ENCODE measurements around the gene FBXO10.

FBXO10 gene

DNA sequence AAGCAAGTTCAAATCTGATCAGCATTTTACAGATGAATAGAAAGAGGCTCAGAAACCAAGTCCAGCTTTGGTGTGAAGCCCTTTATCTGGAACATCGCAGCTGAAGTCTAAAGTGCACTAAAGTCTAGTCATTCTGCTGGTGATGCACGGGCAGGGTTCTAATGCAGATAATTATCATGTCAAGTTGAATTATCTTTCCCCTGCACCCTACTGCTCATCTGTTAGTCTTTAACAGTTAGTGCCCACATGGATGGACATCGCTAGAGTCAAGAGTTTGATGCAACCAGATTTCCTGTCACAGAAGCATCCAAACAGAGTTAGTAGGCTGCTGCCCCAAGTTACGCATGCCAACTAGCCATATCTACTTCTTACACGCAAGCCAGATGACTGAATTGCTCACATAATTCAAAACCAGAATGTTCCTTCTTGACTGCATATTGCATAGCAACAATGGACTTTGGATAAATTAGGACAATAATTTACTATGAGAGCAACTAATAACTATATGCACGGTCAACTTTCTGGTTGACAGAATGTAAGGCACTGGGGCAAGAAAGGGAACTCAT lies 17.8 kb upstream of the FBXO10 start:
- no peak for DNase-seq (ENCODE audit: low spot score)

DNA sequence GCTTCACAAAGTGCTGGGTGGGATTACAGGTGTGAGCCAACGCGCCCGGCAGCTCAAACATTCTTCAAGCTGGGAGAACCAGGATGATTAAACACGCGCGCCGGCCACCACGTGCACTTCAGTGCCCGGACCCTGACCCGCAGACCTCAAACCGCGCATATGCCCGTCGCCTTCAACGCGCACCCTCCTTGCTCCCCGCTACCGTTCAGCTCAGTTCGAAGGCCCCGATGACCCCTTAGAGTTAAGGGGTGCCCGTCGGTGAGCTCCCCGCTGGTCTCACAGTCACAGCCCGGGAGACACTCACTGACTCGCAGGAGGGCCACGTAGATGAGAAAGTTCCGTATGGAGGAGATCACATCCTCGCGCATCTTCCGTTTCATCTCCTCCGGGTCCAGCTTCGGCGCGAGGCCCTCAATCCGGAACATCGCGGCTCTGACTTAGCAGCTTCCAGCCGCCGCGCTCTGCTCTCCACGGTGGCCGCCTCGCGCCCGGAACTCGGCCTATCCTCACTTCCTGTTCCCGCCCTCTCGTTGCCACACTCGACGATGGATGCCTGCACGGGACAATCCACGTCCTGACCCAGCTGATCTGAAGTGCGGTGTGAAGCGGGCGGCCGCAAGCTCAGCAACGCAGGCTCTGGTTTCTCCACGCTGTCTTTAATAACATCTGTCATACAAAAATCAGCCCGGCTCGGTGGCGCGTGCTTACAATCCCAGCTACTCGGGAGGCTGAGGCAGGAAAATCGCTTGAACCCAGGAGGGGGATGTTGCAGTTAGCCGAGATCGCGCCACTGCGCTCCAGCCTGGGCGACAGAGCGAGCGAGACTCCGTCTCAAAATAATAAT lies 16.1 kb upstream of the FBXO10 start, which contains the start of gene TOMM5:
TOMM5 (minus strand) TSS at position 490 of the 844 bp plus-strand sequence; CDS start at position 425, 65 bp downstream.
- peak; percentile 80 for DNase-seq (ENCODE audit: low spot score)

DNA sequence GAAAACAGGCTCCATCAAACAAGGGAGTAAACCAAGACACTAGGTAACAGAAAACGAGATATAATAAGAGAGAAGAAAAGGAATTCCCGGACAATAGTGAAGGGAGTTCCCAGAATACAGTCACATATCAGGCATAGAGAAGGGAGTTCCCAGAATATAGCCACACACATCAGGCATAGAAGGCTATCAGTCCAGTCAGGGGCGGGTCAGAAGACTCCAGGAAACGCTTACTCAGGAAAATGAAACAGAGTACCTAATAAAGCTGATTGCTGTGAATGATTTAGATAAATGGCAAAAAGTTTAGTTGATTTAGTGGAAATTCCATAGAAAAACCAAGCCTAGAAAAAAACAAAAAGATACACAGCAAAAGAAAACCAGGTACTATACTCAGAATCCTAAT lies 11.3 kb upstream of the FBXO10 start:
- no peak for DNase-seq (ENCODE audit: low spot score)

- DNase-seq (ENCODE audit: low spot score) = no peak
Measured at GRCh38 chr9:37583522-37584121, 7.4 kb upstream of the FBXO10 start.

- DNase-seq (ENCODE audit: low spot score) = peak; percentile 39
Measured at GRCh38 chr9:37582548-37583157, 6.5 kb upstream of the FBXO10 start.

- peak; percentile 43 for DNase-seq (ENCODE audit: low spot score)
Measured at GRCh38 chr9:37575511-37575914, 667 bp downstream of the FBXO10 start.

DNA sequence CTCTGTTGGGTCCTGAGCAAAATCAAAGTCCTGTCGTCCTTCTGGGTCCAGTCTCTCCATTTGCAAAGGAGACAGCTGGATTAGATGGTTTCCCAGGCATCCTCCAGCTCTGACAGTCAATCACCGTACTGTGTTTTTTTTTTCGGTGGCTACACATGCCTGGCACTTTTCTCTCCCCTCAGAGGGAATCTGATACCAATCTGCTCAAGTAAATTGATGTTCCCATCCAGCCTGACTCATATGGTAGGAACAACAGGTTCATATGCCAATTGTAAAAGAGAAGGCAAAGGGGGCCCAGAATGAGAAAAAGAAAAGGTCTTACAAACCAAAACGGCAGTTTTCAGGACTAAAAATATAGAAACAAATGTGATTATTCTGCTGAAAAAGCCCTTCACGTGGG lies 1.2 kb downstream of the FBXO10 start:
- DNase-seq (ENCODE audit: low spot score) = no peak

DNA sequence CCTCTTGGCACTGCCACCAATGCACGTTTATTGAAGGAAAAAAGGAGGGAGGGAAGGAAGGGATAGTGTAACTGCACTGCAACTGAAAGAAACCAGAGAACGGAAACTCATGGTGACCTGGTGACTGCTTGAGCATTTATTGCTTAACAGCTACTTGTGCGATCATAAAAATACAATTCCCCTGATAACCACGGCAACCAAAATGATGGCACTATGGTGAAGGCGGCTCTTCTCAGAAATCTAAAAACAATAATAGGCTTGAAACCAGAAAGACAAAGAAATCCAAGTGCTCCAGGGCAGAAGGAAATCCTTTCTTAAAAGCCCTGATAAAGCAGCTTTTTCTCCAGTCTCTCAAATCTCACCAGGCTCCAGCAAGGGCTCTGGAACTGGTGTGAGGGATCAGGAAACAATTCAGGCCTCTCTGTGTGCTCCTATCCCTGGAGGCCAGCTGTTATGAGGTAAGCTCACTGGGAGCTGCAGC lies 1.9 kb downstream of the FBXO10 start:
- DNase-seq (ENCODE audit: low spot score) = no peak

GRCh38 chr9:37571282-37571681 lies 4.9 kb downstream of the FBXO10 start:
- DNase-seq (ENCODE audit: low spot score) = no peak

- no peak for DNase-seq (ENCODE audit: low spot score)
Measured at GRCh38 chr9:37566716-37567115, 9.5 kb downstream of the FBXO10 start.

- DNase-seq (ENCODE audit: low spot score) = peak; percentile 85
Measured at GRCh38 chr9:37565661-37566618, 10.2 kb downstream of the FBXO10 start.

DNA sequence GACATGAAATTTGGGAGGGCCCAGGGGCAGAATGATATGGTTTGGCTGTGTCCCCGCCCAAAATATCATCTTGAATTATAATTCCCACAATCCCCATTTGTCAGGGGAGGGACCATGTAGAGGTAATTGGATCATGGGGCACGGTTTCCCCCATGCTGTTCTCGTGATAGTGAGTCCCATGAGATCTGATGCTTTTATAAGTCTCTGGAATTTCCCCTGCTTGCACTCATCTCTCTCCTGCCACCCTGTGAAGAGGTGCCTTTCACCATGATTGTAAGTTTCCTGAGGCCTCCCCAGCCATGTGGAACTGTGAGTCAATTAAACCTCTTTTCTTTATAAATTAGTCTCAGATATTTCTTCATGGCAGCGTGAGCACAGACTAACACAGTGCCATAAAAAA lies 11.3 kb downstream of the FBXO10 start:
- no peak for DNase-seq (ENCODE audit: low spot score)

DNA sequence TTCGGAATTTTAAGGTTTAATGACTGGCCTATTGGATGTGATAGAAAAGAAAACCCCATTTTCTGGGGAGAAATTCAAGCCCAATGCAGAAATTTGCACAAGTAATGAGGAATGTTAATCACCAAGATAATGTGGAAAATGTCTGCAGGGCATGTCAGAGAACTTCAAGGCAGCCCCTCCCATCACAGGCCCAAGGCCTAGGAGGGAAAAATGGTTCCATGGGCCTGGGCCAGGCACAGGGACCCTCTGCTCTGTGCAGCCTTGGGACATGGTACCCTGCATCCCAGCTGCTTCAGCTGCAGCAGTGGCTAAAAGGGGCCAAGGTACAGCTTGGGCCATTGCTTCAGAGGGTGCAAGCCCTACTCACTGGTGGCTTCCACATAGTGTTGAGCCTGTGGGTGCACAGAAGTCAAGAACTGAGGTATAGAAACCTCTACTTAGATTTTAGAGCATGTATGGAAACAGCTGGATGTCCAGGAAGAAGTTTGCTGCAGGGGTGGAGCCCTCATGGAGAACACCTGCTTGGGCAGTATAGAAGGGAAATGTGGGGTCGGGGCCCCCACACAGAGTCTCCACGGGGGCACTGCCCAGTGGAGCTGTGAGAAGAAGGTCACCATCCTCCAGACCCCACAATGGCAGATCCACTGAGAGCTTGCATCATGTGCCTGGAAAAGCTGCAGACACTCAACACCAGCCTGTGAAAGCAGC lies 12.2 kb downstream of the FBXO10 start:
- DNase-seq (ENCODE audit: low spot score) = no peak

- DNase-seq (ENCODE audit: low spot score) = no peak
Measured at GRCh38 chr9:37562826-37563225, 13.4 kb downstream of the FBXO10 start.

- no peak for DNase-seq (ENCODE audit: low spot score)
Measured at GRCh38 chr9:37561682-37562081, 14.5 kb downstream of the FBXO10 start.

- DNase-seq (ENCODE audit: low spot score) = no peak
Measured at GRCh38 chr9:37559855-37560592, 16.2 kb downstream of the FBXO10 start.

- DNase-seq (ENCODE audit: low spot score) = no peak
Measured at GRCh38 chr9:37559125-37559524, 17.1 kb downstream of the FBXO10 start.

DNA sequence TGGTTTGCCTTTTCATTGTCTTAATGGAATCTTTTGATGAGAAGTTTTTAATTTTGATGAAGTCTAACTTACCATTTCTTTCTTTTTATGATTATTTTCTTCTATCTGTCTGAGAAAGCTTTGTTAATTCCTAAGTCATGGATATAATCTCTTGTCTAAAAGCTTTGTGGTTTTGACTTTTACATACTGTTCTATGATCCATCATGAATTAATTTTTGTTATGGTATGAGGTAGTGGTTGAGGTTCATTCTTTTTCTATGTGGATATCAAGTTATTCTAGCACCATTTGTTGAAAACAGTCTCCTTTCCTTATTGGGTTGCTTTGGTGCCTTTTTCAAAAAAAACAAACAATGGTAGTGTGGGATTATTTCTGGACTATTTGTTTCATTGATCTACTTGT lies 20.4 kb downstream of the FBXO10 start:
- DNase-seq (ENCODE audit: low spot score) = no peak

- DNase-seq (ENCODE audit: low spot score) = no peak
Measured at GRCh38 chr9:37554318-37554717, 21.9 kb downstream of the FBXO10 start.

DNA sequence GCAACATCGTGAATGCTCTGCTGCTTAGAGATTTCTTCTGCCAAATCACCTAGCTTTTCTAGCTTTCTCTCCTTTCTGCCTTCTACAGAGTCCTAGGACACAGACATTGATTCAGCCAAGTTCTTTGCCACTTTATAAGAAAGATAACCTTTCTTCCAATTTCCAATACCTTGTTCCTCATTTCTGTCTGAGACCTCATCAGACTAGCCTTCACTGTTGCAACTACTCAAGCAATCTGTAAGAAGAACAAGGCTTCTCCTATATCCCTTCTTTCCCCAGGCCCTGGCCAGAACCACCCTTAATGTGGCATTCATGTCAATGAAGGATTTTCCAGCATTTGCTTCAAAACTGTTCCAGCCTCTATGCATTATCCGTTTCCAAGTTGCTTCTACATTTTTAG lies 24.3 kb downstream of the FBXO10 start:
- DNase-seq (ENCODE audit: low spot score) = no peak

All from germinal center (tissue), 1 donor.